ENCODE results near the gene GPC5. TPM values are rescaled to one million over a fixed set of nuclear protein-coding genes. Genes with fewer than 3 reads are reported as not detected.

The GPC5 gene
- total and polyA plus RNA-seq, 2 experiments from 2014 or later, result 0.32 TPM; not detected in 1

DNA sequence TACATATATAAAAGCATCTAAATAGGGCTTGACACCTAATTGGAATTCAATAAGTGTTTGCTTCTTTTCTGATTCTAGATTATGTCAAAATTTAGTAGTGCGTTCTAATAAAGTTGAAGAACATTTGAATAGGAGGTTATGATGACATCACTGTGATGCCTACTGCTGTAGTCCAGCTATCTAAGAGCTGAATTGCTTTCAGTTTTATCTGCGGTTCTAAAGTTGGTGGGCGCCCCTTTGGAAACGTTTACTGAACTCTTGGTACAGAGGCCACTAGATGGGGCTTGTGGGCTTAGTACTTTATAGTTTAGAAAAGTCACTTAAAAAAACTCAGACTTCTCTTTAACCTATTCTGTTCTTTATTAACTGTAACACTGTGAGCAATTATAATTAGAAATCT is 776.9 kb downstream of the GPC5 start:
- no peaks in the 10 kb centered on the region for H3K4me1 ChIP-seq (ENCODE audit: insufficient read depth)
- no peaks in the 10 kb centered on the region for H3K27me3 ChIP-seq (replicated peaks; ENCODE audit: insufficient read depth)
- no peak overlapping the region for H3K9ac ChIP-seq
- no peak overlapping the region for H3K4me3 ChIP-seq
- 1 to 2% methylated on average over 4 of the region's 4 CpGs for WGBS, 2 experiments (ENCODE audit: low coverage in 1 of 2, low lambda C conversion rate in 2 of 2, missing lambda C conversion rate in 2 of 2)
- H3K27ac ChIP-seq, result no peak overlapping the region
- H3K9me2 ChIP-seq (ENCODE audit: insufficient read depth), result no peaks in the 10 kb centered on the region
- H3K79me2 ChIP-seq (ENCODE audit: insufficient read depth), result no peaks in the 10 kb centered on the region
- H3K9me3 ChIP-seq (ENCODE audit: low read depth), result no peaks in the 10 kb centered on the region
- TF ChIP-seq EZH2 (IDR thresholded peaks at IDR 0.05; ENCODE audit: insufficient read depth, poor library complexity, severe bottlenecking) (no peak), EZH2phosphoT487 (IDR thresholded peaks at IDR 0.05; ENCODE audit: insufficient read depth, low read depth) (no peak)
- no peaks in the 10 kb centered on the region for H3F3A ChIP-seq (ENCODE audit: insufficient read depth)
- H3K36me3 ChIP-seq (ENCODE audit: low read depth), result no peaks in the 10 kb centered on the region
- in situ Hi-C loops (cut with MboI), result no loop called here
- no peak overlapping the region for H2AFZ ChIP-seq
- H3K4me2 ChIP-seq (ENCODE audit: unreplicated experiment), result no peak overlapping the region
- DNase-seq, result peak; percentile 56
- no peaks in the 10 kb centered on the region for H4K20me1 ChIP-seq (ENCODE audit: insufficient read depth)

DNA sequence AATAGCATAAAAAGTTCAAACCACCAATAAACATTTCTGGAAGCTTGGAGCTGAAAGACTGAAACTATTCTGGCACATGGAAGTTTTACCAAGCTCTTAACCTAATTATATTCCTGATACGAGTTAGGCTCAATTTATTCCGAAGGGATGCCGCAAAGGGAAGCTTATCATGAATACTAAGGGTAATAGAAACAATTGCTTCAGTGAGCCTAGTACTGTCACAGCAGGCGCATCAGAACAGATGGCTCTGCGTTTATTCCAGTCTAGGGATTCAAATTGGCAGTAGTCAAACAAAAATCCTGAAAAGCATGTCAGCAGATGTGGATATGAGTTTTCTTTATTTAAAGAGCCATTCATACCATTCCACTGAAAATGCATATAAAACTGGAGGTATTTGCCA is 779.5 kb downstream of the GPC5 start:
- Histone ChIP-seq H3K27ac (no peak overlapping the region), H4K20me1 (ENCODE audit: insufficient read depth) (no peaks in the 10 kb centered on the region), H3K4me2 (ENCODE audit: unreplicated experiment) (no peak overlapping the region), H3K9ac (no peak overlapping the region), H3K36me3 (ENCODE audit: low read depth) (no peaks in the 10 kb centered on the region), H3F3A (ENCODE audit: insufficient read depth) (no peaks in the 10 kb centered on the region), H3K79me2 (ENCODE audit: insufficient read depth) (no peaks in the 10 kb centered on the region), H3K4me1 (ENCODE audit: insufficient read depth) (no peaks in the 10 kb centered on the region), H3K9me3 (ENCODE audit: low read depth) (no peaks in the 10 kb centered on the region), H3K4me3 (no peak overlapping the region), H3K27me3 (replicated peaks; ENCODE audit: insufficient read depth) (no peaks in the 10 kb centered on the region), H2AFZ (no peak overlapping the region), H3K9me2 (ENCODE audit: insufficient read depth) (no peaks in the 10 kb centered on the region)
- TF ChIP-seq EZH2phosphoT487 (IDR thresholded peaks at IDR 0.05; ENCODE audit: insufficient read depth, low read depth) (no peak), EZH2 (IDR thresholded peaks at IDR 0.05; ENCODE audit: insufficient read depth, poor library complexity, severe bottlenecking) (no peak)
- WGBS, 2 experiments (ENCODE audit: low coverage in 1 of 2, low lambda C conversion rate in 2 of 2, missing lambda C conversion rate in 2 of 2), result 58% methylated on average over 5 of the region's 5 CpGs
- no peak for DNase-seq
- in situ Hi-C loops (cut with MboI), result no loop called here

DNA sequence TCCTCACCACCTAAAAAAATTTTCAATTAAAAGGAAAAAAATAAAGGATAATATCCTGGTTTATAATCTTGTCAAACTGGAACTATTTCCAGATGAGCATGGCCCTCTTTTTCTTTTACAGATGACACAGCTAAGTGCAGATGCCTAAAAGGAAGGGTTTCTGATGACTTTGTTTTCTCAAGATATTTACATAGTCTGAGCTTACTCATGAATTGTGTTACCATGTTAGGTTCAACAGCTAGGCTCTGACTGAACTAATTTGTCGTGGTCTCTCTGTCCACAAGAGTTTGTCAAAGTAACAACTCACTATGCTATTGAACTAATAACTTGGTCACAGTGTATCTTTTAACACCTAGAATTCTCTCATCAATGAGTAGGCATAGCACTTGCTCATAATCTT is 780.8 kb downstream of the GPC5 start:
- WGBS, 2 experiments (ENCODE audit: low coverage in 1 of 2, low lambda C conversion rate in 2 of 2, missing lambda C conversion rate in 2 of 2), result 59 to 65% methylated on average over 1 of the region's 1 CpG
- no peak for DNase-seq
- no peak overlapping the region for H3K9ac ChIP-seq
- H3K36me3 ChIP-seq (ENCODE audit: low read depth), result no peaks in the 10 kb centered on the region
- no peaks in the 10 kb centered on the region for H3K27me3 ChIP-seq (replicated peaks; ENCODE audit: insufficient read depth)
- no peaks in the 10 kb centered on the region for H3K79me2 ChIP-seq (ENCODE audit: insufficient read depth)
- no peaks in the 10 kb centered on the region for H3K9me2 ChIP-seq (ENCODE audit: insufficient read depth)
- H4K20me1 ChIP-seq (ENCODE audit: insufficient read depth), result no peaks in the 10 kb centered on the region
- no peak overlapping the region for H2AFZ ChIP-seq
- no peaks in the 10 kb centered on the region for H3F3A ChIP-seq (ENCODE audit: insufficient read depth)
- in situ Hi-C loops (cut with MboI), result no loop called here
- TF ChIP-seq EZH2 (IDR thresholded peaks at IDR 0.05; ENCODE audit: insufficient read depth, poor library complexity, severe bottlenecking) (no peak), EZH2phosphoT487 (IDR thresholded peaks at IDR 0.05; ENCODE audit: insufficient read depth, low read depth) (no peak)
- H3K9me3 ChIP-seq (ENCODE audit: low read depth), result no peaks in the 10 kb centered on the region
- no peak overlapping the region for H3K4me3 ChIP-seq
- no peak overlapping the region for H3K27ac ChIP-seq
- no peak overlapping the region for H3K4me2 ChIP-seq (ENCODE audit: unreplicated experiment)
- H3K4me1 ChIP-seq (ENCODE audit: insufficient read depth), result no peaks in the 10 kb centered on the region

- Histone ChIP-seq H3K79me2 (ENCODE audit: insufficient read depth) (no peaks in the 10 kb centered on the region), H3F3A (ENCODE audit: insufficient read depth) (no peaks in the 10 kb centered on the region), H3K9ac (no peak overlapping the region), H3K4me3 (no peak overlapping the region), H3K9me2 (ENCODE audit: insufficient read depth) (no peaks in the 10 kb centered on the region), H4K20me1 (ENCODE audit: insufficient read depth) (no peaks in the 10 kb centered on the region), H3K27me3 (replicated peaks; ENCODE audit: insufficient read depth) (no peaks in the 10 kb centered on the region), H3K4me1 (ENCODE audit: insufficient read depth) (no peaks in the 10 kb centered on the region), H3K36me3 (ENCODE audit: low read depth) (no peaks in the 10 kb centered on the region), H3K4me2 (ENCODE audit: unreplicated experiment) (no peak overlapping the region), H3K9me3 (ENCODE audit: low read depth) (no peaks in the 10 kb centered on the region), H2AFZ (no peak overlapping the region), H3K27ac (no peak overlapping the region)
- WGBS, 2 experiments (ENCODE audit: low coverage in 1 of 2, low lambda C conversion rate in 2 of 2, missing lambda C conversion rate in 2 of 2), result 0% methylated on average over 1 of the region's 1 CpG
- no peak for TF ChIP-seq EZH2phosphoT487 (IDR thresholded peaks at IDR 0.05; ENCODE audit: insufficient read depth, low read depth)
- no peak for TF ChIP-seq EZH2 (IDR thresholded peaks at IDR 0.05; ENCODE audit: insufficient read depth, poor library complexity, severe bottlenecking)
- DNase-seq, result peak; percentile 44
- in situ Hi-C loops (cut with MboI), result no loop called here
Measured at GRCh38 chr13:92187378-92187989, 789.1 kb downstream of the GPC5 start.

DNA sequence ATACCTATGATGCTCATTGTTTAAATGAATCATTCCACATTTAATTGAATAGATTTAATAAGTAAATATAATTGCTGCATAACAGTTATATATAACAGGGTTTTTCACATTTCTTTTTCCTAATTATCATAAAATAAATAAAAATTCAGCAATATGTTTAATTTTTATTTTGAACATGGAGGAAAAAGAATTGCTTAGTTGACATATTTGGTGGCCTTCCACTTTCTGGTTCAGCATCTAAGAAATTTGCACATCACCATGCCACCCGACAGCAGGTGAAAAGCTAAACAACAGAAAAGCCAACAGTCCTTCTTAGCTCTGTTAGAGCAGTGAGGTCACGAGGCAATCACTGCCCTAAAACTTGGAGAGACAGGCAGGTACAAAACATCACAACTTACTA is 790.2 kb downstream of the GPC5 start:
- no peak overlapping the region for H3K4me2 ChIP-seq (ENCODE audit: unreplicated experiment)
- H3K9ac ChIP-seq, result no peak overlapping the region
- no peak overlapping the region for H2AFZ ChIP-seq
- H3K36me3 ChIP-seq (ENCODE audit: low read depth), result no peaks in the 10 kb centered on the region
- TF ChIP-seq EZH2 (IDR thresholded peaks at IDR 0.05; ENCODE audit: insufficient read depth, poor library complexity, severe bottlenecking), result no peak
- TF ChIP-seq EZH2phosphoT487 (IDR thresholded peaks at IDR 0.05; ENCODE audit: insufficient read depth, low read depth), result no peak
- no peaks in the 10 kb centered on the region for H3K9me2 ChIP-seq (ENCODE audit: insufficient read depth)
- no peaks in the 10 kb centered on the region for H3K9me3 ChIP-seq (ENCODE audit: low read depth)
- WGBS, 2 experiments (ENCODE audit: low coverage in 1 of 2, low lambda C conversion rate in 2 of 2, missing lambda C conversion rate in 2 of 2), result 32 to 39% methylated on average over 2 of the region's 2 CpGs
- H3K79me2 ChIP-seq (ENCODE audit: insufficient read depth), result no peaks in the 10 kb centered on the region
- no peaks in the 10 kb centered on the region for H3K4me1 ChIP-seq (ENCODE audit: insufficient read depth)
- no peaks in the 10 kb centered on the region for H3K27me3 ChIP-seq (replicated peaks; ENCODE audit: insufficient read depth)
- no peaks in the 10 kb centered on the region for H4K20me1 ChIP-seq (ENCODE audit: insufficient read depth)
- no peak for DNase-seq
- H3K4me3 ChIP-seq, result no peak overlapping the region
- in situ Hi-C loops (cut with MboI), result no loop called here
- no peak overlapping the region for H3K27ac ChIP-seq
- H3F3A ChIP-seq (ENCODE audit: insufficient read depth), result no peaks in the 10 kb centered on the region

Data from GM23248 (cell line).